Muscle of back (tissue), 13 donors: ENCODE measurements around the gene TRABD2A. TPM values are rescaled to one million over a fixed set of nuclear protein-coding genes. Genes with fewer than 3 reads are reported as not detected.
"Not testable (repeated sequence)": the region's sequence is repeated elsewhere in the genome, so short reads cannot be mapped to it uniquely, and the experiment has no call there.

Experiments used
- DNase-seq, 3 donors: peaks; one replicate each; pipeline versions ENCODE4 v3.0.0 to v3.0.0-alpha.2; 2013
- long read RNA-seq, 9 donors: transcript quantifications; one replicate each; lab custom pipeline, GENCODE V29; 2026
- polyA plus RNA-seq, 10 donors: library from polyadenylated mRNA; unstranded; fragments of 120-200 nt; gene quantifications; one replicate each; pipeline ENCODE4 v1.2.1, GENCODE V29; 2013; ENCODE audit not compliant: insufficient read length in 10 of 10

Gene TRABD2A
- 1 to 10 TPM in 1 of 10 donors, under 1 TPM in 9; 0.12 to 7.8 (median 0.39) TPM for polyA plus RNA-seq
- long read RNA-seq, donor 1, partial matches to known transcripts: 2,211 of 2,271 reads
- long read RNA-seq, donor 1, other reads (novel, unspliced or antisense): 60 of 2,271 reads
- long read RNA-seq, donor 2, partial matches to known transcripts: 2,258 of 2,305 reads
- long read RNA-seq, donor 2, other reads (novel, unspliced or antisense): 47 of 2,305 reads
- long read RNA-seq, donor 3: 0 reads
- long read RNA-seq, donor 4, partial matches to known transcripts: 2,210 of 2,293 reads
- long read RNA-seq, donor 4, other reads (novel, unspliced or antisense): 83 of 2,293 reads
- long read RNA-seq, donor 5, partial matches to known transcripts: 4,052 of 4,263 reads
- long read RNA-seq, donor 5, other reads (novel, unspliced or antisense): 211 of 4,263 reads
- long read RNA-seq, donor 6, partial matches to known transcripts: 3,084 of 3,211 reads
- long read RNA-seq, donor 6, other reads (novel, unspliced or antisense): 127 of 3,211 reads
- long read RNA-seq, donor 7, partial matches to known transcripts: 2,062 of 2,114 reads
- long read RNA-seq, donor 7, other reads (novel, unspliced or antisense): 52 of 2,114 reads
- long read RNA-seq, donor 8, partial matches to known transcripts: 2,253 of 2,349 reads
- long read RNA-seq, donor 8, other reads (novel, unspliced or antisense): 96 of 2,349 reads
- long read RNA-seq, donor 9: 0 reads

GRCh38 chr2:84880645-84881521 is at the start of gene TRABD2A:
Gene TRABD2A (minus strand): TSS chr2:84881084. CDS start chr2:84881039, 45 bp downstream.
- DNase-seq: peak in 1 of 3 donors; percentile 51

GRCh38 chr2:84927275-84927627 is 46.4 kb upstream of the TRABD2A start:
- DNase-seq: no peak

GRCh38 chr2:84925724-84926376 is 45.0 kb upstream of the TRABD2A start:
- DNase-seq: peak; percentile 89 to 93 (median 91)

GRCh38 chr2:84925336-84925723 is 44.4 kb upstream of the TRABD2A start:
- no peak for DNase-seq

- DNase-seq: peak in 1 of 3 donors; percentile 45
Observed at GRCh38 chr2:84924173-84925106, 43.6 kb upstream of the TRABD2A start.

- DNase-seq: no peak
Observed at GRCh38 chr2:84923009-84923408, 42.1 kb upstream of the TRABD2A start.

GRCh38 chr2:84919885-84920580 is 39.1 kb upstream of the TRABD2A start:
- DNase-seq: peak; percentile 38 to 92 (median 75)

GRCh38 chr2:84918430-84918829 is 37.5 kb upstream of the TRABD2A start:
- no peak for DNase-seq

GRCh38 chr2:84917821-84918220 is 36.9 kb upstream of the TRABD2A start:
- DNase-seq: not testable (repeated sequence)

GRCh38 chr2:84915675-84916074 is 34.8 kb upstream of the TRABD2A start:
- DNase-seq: not testable (repeated sequence)

- no peak for DNase-seq
Observed at GRCh38 chr2:84914334-84914733, 33.5 kb upstream of the TRABD2A start.

- no peak for DNase-seq
Observed at GRCh38 chr2:84912984-84913383, 32.1 kb upstream of the TRABD2A start.

GRCh38 chr2:84911135-84911678 is 30.3 kb upstream of the TRABD2A start:
- no peak for DNase-seq

GRCh38 chr2:84908948-84909713 is 28.2 kb upstream of the TRABD2A start:
- DNase-seq: no peak

- peak; percentile 78 to 89 (median 84) for DNase-seq
Observed at GRCh38 chr2:84906900-84907714, 26.2 kb upstream of the TRABD2A start.

- peak in 1 of 3 donors; percentile 68 for DNase-seq
Observed at GRCh38 chr2:84906108-84906899, 25.4 kb upstream of the TRABD2A start.
